Measurements from ENCODE around the gene EPHA10.

EPHA10 gene

GRCh38 chr1:37728416-37728815 lies 36.5 kb downstream of the EPHA10 start:
- ChIA-PET CTCF (interaction anchor here (1.7 kb wide), 1 partner anchor 17 kb away, joined by 4 read pairs; no protein-coding TSS in a partner anchor), POLR2A (no interaction called here)
- no peak for TF ChIP-seq CTCF (IDR thresholded peaks at IDR 0.05; ENCODE audit: control extremely low read depth, extremely low read depth, low read depth, missing control alignments)
- DNase-seq (ENCODE audit: extremely low spot score): no peak

GRCh38 chr1:37726751-37727585 lies 38.0 kb downstream of the EPHA10 start:
- ChIA-PET POLR2A (no interaction called here), CTCF (interaction anchor here (1.1 to 1.8 kb wide), 3 partner anchors 16 to 292 kb away, joined by 3 to 4 read pairs (median 4); partner anchors contain the start of gene MTF1)
- no peak for DNase-seq (ENCODE audit: extremely low spot score)
- TF ChIP-seq CTCF (IDR thresholded peaks at IDR 0.05; ENCODE audit: control extremely low read depth, extremely low read depth, low read depth, missing control alignments): no peak

- TF ChIP-seq CTCF (IDR thresholded peaks at IDR 0.05; ENCODE audit: control extremely low read depth, extremely low read depth, low read depth, missing control alignments): no peak
- ChIA-PET POLR2A (no interaction called here), CTCF (interaction anchor here (1.8 kb wide), 1 partner anchor 291 kb away, joined by 4 read pairs; no protein-coding TSS in a partner anchor)
- no peak for DNase-seq (ENCODE audit: extremely low spot score)
Measured at GRCh38 chr1:37725851-37726613, 38.9 kb downstream of the EPHA10 start.

- CTCF ChIA-PET: interaction anchor here (0.9 kb wide), 1 partner anchor 17 kb away, joined by 3 read pairs; no protein-coding TSS in a partner anchor
- DNase-seq (ENCODE audit: extremely low spot score): no peak
- TF ChIP-seq CTCF (IDR thresholded peaks at IDR 0.05; ENCODE audit: control extremely low read depth, extremely low read depth, low read depth, missing control alignments): no peak
- POLR2A ChIA-PET: no interaction called here
Measured at GRCh38 chr1:37724575-37724974, 40.3 kb downstream of the EPHA10 start.

- TF ChIP-seq CTCF (IDR thresholded peaks at IDR 0.05; ENCODE audit: control extremely low read depth, extremely low read depth, low read depth, missing control alignments): no peak
- DNase-seq (ENCODE audit: extremely low spot score): no peak
- ChIA-PET CTCF (interaction anchor here (0.9 kb wide), 1 partner anchor 18 kb away, joined by 3 read pairs; no protein-coding TSS in a partner anchor), POLR2A (no interaction called here)
Measured at GRCh38 chr1:37723390-37724078, 41.4 kb downstream of the EPHA10 start.

GRCh38 chr1:37723072-37723389 lies 41.9 kb downstream of the EPHA10 start:
- ChIA-PET POLR2A (no interaction called here), CTCF (interaction anchor here (0.9 kb wide), 1 partner anchor 48 kb away, joined by 3 read pairs; no protein-coding TSS in a partner anchor)
- no peak for TF ChIP-seq CTCF (IDR thresholded peaks at IDR 0.05; ENCODE audit: control extremely low read depth, extremely low read depth, low read depth, missing control alignments)
- DNase-seq (ENCODE audit: extremely low spot score): no peak
